NCI-H2227 (cell line): ENCODE measurements around the gene VIPR1.
"Not testable (repeated sequence)": the region's sequence is repeated elsewhere in the genome, so short reads cannot be mapped to it uniquely, and the experiment has no call there.

Experiments used
- DNase-seq: peaks from one replicate; lab custom pipeline; 2025; ENCODE audit not compliant: unreplicated experiment; lab: John Stamatoyannopoulos, UW

The VIPR1 gene

GRCh38 chr3:42530073-42530472 lies 27.6 kb downstream of the VIPR1 start:
- DNase-seq: no peak

GRCh38 chr3:42531470-42531869 lies 29.0 kb downstream of the VIPR1 start:
- DNase-seq: no peak

- no peak for DNase-seq
Observed at GRCh38 chr3:42532229-42532628, 29.8 kb downstream of the VIPR1 start.

GRCh38 chr3:42533161-42533897 lies 30.9 kb downstream of the VIPR1 start:
- DNase-seq: no peak

GRCh38 chr3:42535981-42536784 lies 33.7 kb downstream of the VIPR1 start:
- DNase-seq: no peak

GRCh38 chr3:42537350-42537749 lies 34.9 kb downstream of the VIPR1 start:
- DNase-seq: no peak

GRCh38 chr3:42539871-42540714 lies 37.6 kb downstream of the VIPR1 start:
- peak; percentile 6 for DNase-seq

GRCh38 chr3:42541079-42541478 lies 38.6 kb downstream of the VIPR1 start:
- no peak for DNase-seq

GRCh38 chr3:42544492-42545283 lies 42.2 kb downstream of the VIPR1 start:
- DNase-seq: no peak

- DNase-seq: no peak
Observed at GRCh38 chr3:42545284-42545900, 42.9 kb downstream of the VIPR1 start.

GRCh38 chr3:42546691-42547213 lies 44.3 kb downstream of the VIPR1 start:
- no peak for DNase-seq

- peak; percentile 68 for DNase-seq
Observed at GRCh38 chr3:42547401-42547945, 45.0 kb downstream of the VIPR1 start.

GRCh38 chr3:42549131-42549530 lies 46.7 kb downstream of the VIPR1 start:
- no peak for DNase-seq

- no peak for DNase-seq
Observed at GRCh38 chr3:42550250-42550649, 47.8 kb downstream of the VIPR1 start.

GRCh38 chr3:42552830-42553229 lies 50.4 kb downstream of the VIPR1 start:
- DNase-seq: no peak

GRCh38 chr3:42556089-42556632 lies 53.7 kb downstream of the VIPR1 start:
- no peak for DNase-seq

GRCh38 chr3:42556817-42557216 lies 54.4 kb downstream of the VIPR1 start:
- not testable (repeated sequence) for DNase-seq

- DNase-seq: peak; percentile 5
Observed at GRCh38 chr3:42557854-42558253, 55.4 kb downstream of the VIPR1 start.
